ENCODE results near the gene WNK3. TPM values are rescaled to one million over a fixed set of nuclear protein-coding genes. Genes with fewer than 3 reads are reported as not detected.

Gene WNK3
- total RNA-seq (2022; extraction: Qiagen RNA extraction): 0.01 to 0.08 TPM (median 0.05 TPM) in 5 replicates

GRCh38 chrX:54357414-54358377 is at the start of gene WNK3:
Gene WNK3 (minus strand): TSS chrX:54358046.

GRCh38 chrX:54182864-54183613 is 174.8 kb downstream of the WNK3 start, which contains the start of gene FAM120C:
Gene FAM120C (minus strand): TSS chrX:54183254. CDS start chrX:54183198, 56 bp downstream.

Other genes with a start within 250 kb of the WNK3 start
- 4.0 to 6.3 TPM (median 5.3 TPM) in 5 replicates for gene FAM120C, start 174.8 kb downstream of the WNK3 start, total RNA-seq (2022; extraction: Qiagen RNA extraction)
- 50.3 to 56.7 TPM (median 53.9 TPM) in 5 replicates for gene TSR2, start 82.4 kb upstream of the WNK3 start, total RNA-seq (2022; extraction: Qiagen RNA extraction)
- 5.3 to 7.0 TPM (median 6.5 TPM) in 5 replicates for gene FGD1, start 138.2 kb upstream of the WNK3 start, total RNA-seq (2022; extraction: Qiagen RNA extraction)
- 14.7 to 28.0 TPM (median 17.3 TPM) in 5 replicates for gene GNL3L, start 172.2 kb upstream of the WNK3 start, total RNA-seq (2022; extraction: Qiagen RNA extraction)

Data from A549 treated with Hydrocortisone at 1 μM for 4 hours (cell line).